ENCODE data around the gene KIAA1549.

DNA sequence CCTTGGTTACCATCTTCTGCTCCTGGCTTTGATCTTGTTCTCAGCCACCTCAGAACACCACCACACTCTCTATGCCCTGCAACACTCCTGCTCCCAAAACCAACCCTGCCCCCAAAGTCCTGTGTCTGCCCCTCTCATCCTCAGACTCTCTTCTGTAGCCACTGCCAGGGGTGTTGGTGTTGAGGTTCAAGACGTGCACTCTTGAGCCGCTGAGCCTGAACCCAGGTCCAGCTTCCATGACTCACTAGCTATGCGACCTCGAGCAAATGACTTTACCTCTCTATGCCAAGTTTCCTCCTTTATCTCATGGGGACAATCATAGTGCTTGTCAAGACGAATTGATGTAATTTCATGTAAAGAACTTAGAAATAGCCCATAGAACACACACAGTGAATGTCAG lies 182.4 kb downstream of the KIAA1549 start:
- TF ChIP-seq EP300 (IDR thresholded peaks at IDR 0.05) = no peak
- no peak for TF ChIP-seq POLR2A (IDR thresholded peaks at IDR 0.05)

Data from tibial nerve (tissue), 3 donors.